Kidney (tissue), 14 donors: ENCODE data around the gene LRRC4C. TPM values are rescaled to one million over a fixed set of nuclear protein-coding genes. Genes with fewer than 3 reads are reported as not detected.

Experiments
- DNase-seq, 5 donors: peaks; one replicate each; pipeline ENCODE4 v3.0.0-alpha.2; 2013 to 2020
- FAIRE-seq: peaks from 2 replicates; lab custom pipeline; 2012; peaks lifted over from hg19 to GRCh38; lab: Jason Lieb, UNC
- H3K27ac ChIP-seq, 2 donors: one replicate each; pipeline ENCODE4 v1.7.0; 2013; ENCODE audit warnings: low read depth in 2 of 2, low read length in 2 of 2, inconsistent platforms in 1 of 2
- H3K27me3 ChIP-seq: one replicate; pipeline ENCODE4 v1.7.1; 2013; ENCODE audit warnings: low read length, inconsistent platforms; ENCODE audit not compliant: control insufficient read depth, insufficient read depth
- H3K36me3 ChIP-seq, 3 donors: one replicate each; pipeline versions ENCODE4 v1.7.0 to v1.7.1; 2013; ENCODE audit warnings: low read length in 3 of 3, control low read depth in 1 of 3, inconsistent platforms in 1 of 3; ENCODE audit not compliant: insufficient read depth in 3 of 3, control insufficient read depth in 2 of 3
- H3K4me1 ChIP-seq, 3 donors: one replicate each; pipeline versions ENCODE4 v1.7.0 to v1.7.1; 2013; ENCODE audit warnings: low read length in 3 of 3, inconsistent platforms in 1 of 3, low read depth in 1 of 3; ENCODE audit not compliant: control insufficient read depth in 2 of 3, insufficient read depth in 2 of 3
- H3K4me3 ChIP-seq, 3 donors: one replicate each; pipeline versions ENCODE4 v1.7.0 to v1.8.1; 2013; ENCODE audit warnings: low read length in 3 of 3, control low read depth in 1 of 3, inconsistent platforms in 1 of 3
- H3K9ac ChIP-seq, 3 donors: one replicate each; pipeline versions ENCODE4 v1.7.0 to v1.7.1; 2013; ENCODE audit warnings: low read length in 3 of 3, control low read depth in 1 of 3, inconsistent platforms in 1 of 3
- H3K9me3 ChIP-seq, 3 donors: one replicate each; pipeline versions ENCODE4 v1.7.0 to v1.7.1; 2013; ENCODE audit warnings: low read length in 3 of 3, control low read depth in 1 of 3, inconsistent platforms in 1 of 3; ENCODE audit not compliant: control insufficient read depth in 2 of 3, insufficient read depth in 1 of 3
- CTCF ChIP-seq: IDR thresholded peaks from 3 replicates; pipeline ENCODE4 v1.5.1; 2012; ENCODE audit warnings: mild to moderate bottlenecking, moderate library complexity, borderline replicate concordance; ENCODE audit not compliant: insufficient read depth; ENCODE audit errors: extremely low read depth
- intact Hi-C: fragments of 100-400 bp; cut with DNase I; formaldehyde crosslinking; loops from one replicate; pipeline ENCODE4 v1.11.1; 2022
- polyA plus RNA-seq: library from polyadenylated mRNA; stranded (reverse); fragments of 350-450 nt; fragmentation: Illumina TruSeq; extraction: RNeasy Lipid Tissue Mini Kit (QIAGEN cat#74804); gene quantifications from one replicate; pipeline ENCODE4 v1.2.3, GENCODE V29; 2014; ENCODE audit warnings: low read depth, low replicate concordance; ENCODE audit not compliant: insufficient read depth
- total RNA-seq: library from RNA; stranded (reverse); fragmentation: NEBNext Ultra II Directional; extraction: Animal tissue kit (Norgen Biotek cat#: 25700); gene quantifications from one replicate; pipeline ENCODE4 v1.2.1, GENCODE V29; 2021
- donor health status: control.
- donor health status: control.
- donor health status: control.
- donor health status: control.
- donor health status: control.
- donor health status: DM: yes; HTN: yes; CAD: no.
- donor health status: Normal renal cell carcinoma (clear cell type).

The LRRC4C gene
- total and polyA plus RNA-seq, 2 donors from 2014 or later, result 0.26 to 1.6 TPM

GRCh38 chr11:40606800-40607199 lies 852.7 kb downstream of the LRRC4C start:
- DNase-seq (no peak), FAIRE-seq (no peak)
- Histone ChIP-seq H3K9ac (no peak overlapping the region), H3K27ac (no peak overlapping the region), H3K4me3 (no peak overlapping the region), H3K36me3 (no peaks in the 10 kb centered on the region), H3K4me1 (no peaks in the 10 kb centered on the region), H3K27me3 (no peaks in the 10 kb centered on the region), H3K9me3 (peaks cover 2 to 19% (median 7%) of the 10 kb centered on the region in 3 donors)
- TF ChIP-seq CTCF, result no peak
- intact Hi-C loops, result no loop called here

- Histone ChIP-seq H3K27ac (no peak overlapping the region), H3K4me3 (no peak overlapping the region), H3K9ac (no peak overlapping the region), H3K4me1 (no peaks in the 10 kb centered on the region), H3K27me3 (no peaks in the 10 kb centered on the region), H3K9me3 (peaks cover 2 to 15% (median 7%) of the 10 kb centered on the region in 3 donors), H3K36me3 (no peaks in the 10 kb centered on the region)
- intact Hi-C loops, result no loop called here
- FAIRE-seq (no peak), DNase-seq (no peak)
- TF ChIP-seq CTCF, result no peak
Measured at GRCh38 chr11:40602866-40603552, 856.4 kb downstream of the LRRC4C start.

- Histone ChIP-seq H3K4me3 (no peak overlapping the region), H3K27ac (no peak overlapping the region), H3K36me3 (no peaks in the 10 kb centered on the region), H3K9me3 (no peaks in the 10 kb centered on the region), H3K4me1 (no peaks in the 10 kb centered on the region), H3K27me3 (no peaks in the 10 kb centered on the region), H3K9ac (no peak overlapping the region)
- FAIRE-seq (no peak), DNase-seq (no peak)
- TF ChIP-seq CTCF, result no peak
- intact Hi-C loops, result no loop called here
Measured at GRCh38 chr11:40597546-40598113, 861.8 kb downstream of the LRRC4C start.
